KOPT-K1 (cell line): ENCODE measurements around the gene MAPKAPK2.
A peak's percentile ranks its signal among the peaks of the same experiment; 100 is the strongest.

ENCODE experiments used
- H3K27ac ChIP-seq: fragments of 200-600 bp; sonication (generic); 2 replicates; pipeline ENCODE4 v1.5.1; 2016; ENCODE audit warnings: antibody characterized with exemption, mild to moderate bottlenecking, low read depth, low read length; ENCODE audit not compliant: poor library complexity, severe bottlenecking
- H3K36me3 ChIP-seq: fragments of 200-600 bp; sonication (generic); 2 replicates; pipeline ENCODE4 v1.5.1; 2017; ENCODE audit warnings: antibody characterized with exemption, mild to moderate bottlenecking, low read length, moderate library complexity; ENCODE audit not compliant: insufficient read depth
- H3K9me3 ChIP-seq: fragments of 200-600 bp; sonication (generic); 2 replicates; pipeline ENCODE4 v1.5.1; 2017; ENCODE audit warnings: antibody characterized with exemption, low read length, mild to moderate bottlenecking; ENCODE audit not compliant: insufficient read depth, poor library complexity, severe bottlenecking

The MAPKAPK2 gene

GRCh38 chr1:206654828-206655227 is 29.9 kb upstream of the MAPKAPK2 start:
- H3K27ac ChIP-seq: no peak overlapping the region
- no peaks in the 10 kb centered on the region for H3K9me3 ChIP-seq
- peaks cover 28% of the 10 kb centered on the region for H3K36me3 ChIP-seq

GRCh38 chr1:206655471-206655882 is 29.2 kb upstream of the MAPKAPK2 start:
- H3K36me3 ChIP-seq: peaks cover 25% of the 10 kb centered on the region
- H3K27ac ChIP-seq: no peak overlapping the region
- no peaks in the 10 kb centered on the region for H3K9me3 ChIP-seq

GRCh38 chr1:206656936-206657335 is 27.8 kb upstream of the MAPKAPK2 start:
- Histone ChIP-seq H3K27ac (peak overlapping the region; percentile 62), H3K9me3 (no peaks in the 10 kb centered on the region), H3K36me3 (peaks cover 11% of the 10 kb centered on the region; the same call in 1 of the 2 replicates)

- Histone ChIP-seq H3K27ac (peak overlapping the region; percentile 62), H3K9me3 (no peaks in the 10 kb centered on the region)
These were observed 27.0 kb upstream of the MAPKAPK2 start for GRCh38 chr1:206657751-206658150.

GRCh38 chr1:206658264-206658980 is 26.3 kb upstream of the MAPKAPK2 start:
- Histone ChIP-seq H3K27ac (peak overlapping the region; percentile 62), H3K9me3 (no peaks in the 10 kb centered on the region), H3K36me3 (no peaks in the 10 kb centered on the region)

More at GRCh38 chr1:206657751-206658150, 27.0 kb upstream of the MAPKAPK2 start:
- peaks cover 3% of the 10 kb centered on the region; the same call in 1 of the 2 replicates for H3K36me3 ChIP-seq

GRCh38 chr1:206658981-206659273 is 25.8 kb upstream of the MAPKAPK2 start:
- no peaks in the 10 kb centered on the region for H3K9me3 ChIP-seq
- no peaks in the 10 kb centered on the region for H3K36me3 ChIP-seq
- peak overlapping the region; percentile 62 for H3K27ac ChIP-seq

- Histone ChIP-seq H3K9me3 (no peaks in the 10 kb centered on the region), H3K27ac (peak overlapping the region; percentile 62), H3K36me3 (no peaks in the 10 kb centered on the region)
These were observed 24.6 kb upstream of the MAPKAPK2 start for GRCh38 chr1:206660136-206660535.

GRCh38 chr1:206661161-206661820 is 23.4 kb upstream of the MAPKAPK2 start:
- Histone ChIP-seq H3K9me3 (no peaks in the 10 kb centered on the region), H3K27ac (no peak overlapping the region), H3K36me3 (no peaks in the 10 kb centered on the region)

GRCh38 chr1:206662396-206663092 is 22.2 kb upstream of the MAPKAPK2 start:
- Histone ChIP-seq H3K27ac (no peak overlapping the region), H3K9me3 (no peaks in the 10 kb centered on the region), H3K36me3 (no peaks in the 10 kb centered on the region)

GRCh38 chr1:206663362-206663761 is 21.3 kb upstream of the MAPKAPK2 start:
- Histone ChIP-seq H3K27ac (no peak overlapping the region), H3K36me3 (no peaks in the 10 kb centered on the region), H3K9me3 (no peaks in the 10 kb centered on the region)

GRCh38 chr1:206663832-206664652 is 20.7 kb upstream of the MAPKAPK2 start:
- Histone ChIP-seq H3K36me3 (no peaks in the 10 kb centered on the region), H3K27ac (no peak overlapping the region), H3K9me3 (no peaks in the 10 kb centered on the region)

- Histone ChIP-seq H3K27ac (no peak overlapping the region), H3K9me3 (no peaks in the 10 kb centered on the region)
These were observed 20.0 kb upstream of the MAPKAPK2 start for GRCh38 chr1:206664740-206665139.

GRCh38 chr1:206666031-206666561 is 18.6 kb upstream of the MAPKAPK2 start:
- Histone ChIP-seq H3K36me3 (no peaks in the 10 kb centered on the region), H3K27ac (no peak overlapping the region), H3K9me3 (no peaks in the 10 kb centered on the region)

More at GRCh38 chr1:206664740-206665139, 20.0 kb upstream of the MAPKAPK2 start:
- H3K36me3 ChIP-seq: no peaks in the 10 kb centered on the region

- Histone ChIP-seq H3K27ac (no peak overlapping the region), H3K36me3 (no peaks in the 10 kb centered on the region), H3K9me3 (no peaks in the 10 kb centered on the region)
These were observed 17.6 kb upstream of the MAPKAPK2 start for GRCh38 chr1:206666954-206667665.
